BLaER1 (cell line): ENCODE data around the gene CACNA2D3.

Source experiments
- H3K27ac ChIP-seq: shearing (Covaris generic); formaldehyde crosslinking; 2 replicates; pipeline ENCODE4 v1.8.1; 2022
- H3K27me3 ChIP-seq: shearing (Covaris generic); formaldehyde crosslinking; 2 replicates; pipeline ENCODE4 v1.8.1; 2022
- H3K36me3 ChIP-seq: shearing (Covaris generic); formaldehyde crosslinking; 2 replicates; pipeline ENCODE4 v1.8.1; 2022
- H3K4me1 ChIP-seq: shearing (Covaris generic); formaldehyde crosslinking; 2 replicates; pipeline ENCODE4 v1.8.1; 2022
- H3K4me2 ChIP-seq: shearing (Covaris generic); formaldehyde crosslinking; 2 replicates; pipeline ENCODE4 v1.8.1; 2022
- H3K4me3 ChIP-seq: shearing (Covaris generic); formaldehyde crosslinking; 2 replicates; pipeline ENCODE4 v1.8.1; 2022
- H3K9ac ChIP-seq: shearing (Covaris generic); formaldehyde crosslinking; 2 replicates; pipeline ENCODE4 v1.8.1; 2022
- H3K9me3 ChIP-seq: shearing (Covaris generic); formaldehyde crosslinking; 2 replicates; pipeline ENCODE4 v1.8.1; 2022
- H4K20me1 ChIP-seq: shearing (Covaris generic); formaldehyde crosslinking; 2 replicates; pipeline ENCODE4 v1.8.1; 2022
- Cebpa-rat ChIP-seq: shearing (Covaris generic); IDR thresholded peaks from 2 replicates; pipeline ENCODE4 v1.8.1; 2022

Gene CACNA2D3

GRCh38 chr3:54578417-54578816 lies 456.1 kb downstream of the CACNA2D3 start:
- no peak for TF ChIP-seq Cebpa-rat
- Histone ChIP-seq H4K20me1 (no peaks in the 10 kb centered on the region), H3K27me3 (no peaks in the 10 kb centered on the region), H3K4me2 (no peak overlapping the region), H3K9me3 (no peaks in the 10 kb centered on the region), H3K27ac (no peak overlapping the region), H3K9ac (no peak overlapping the region), H3K36me3 (no peaks in the 10 kb centered on the region), H3K4me3 (no peak overlapping the region), H3K4me1 (no peaks in the 10 kb centered on the region)

- H4K20me1 ChIP-seq, result no peaks in the 10 kb centered on the region
- H3K4me2 ChIP-seq, result no peak overlapping the region
- H3K9ac ChIP-seq, result no peak overlapping the region
- no peak overlapping the region for H3K4me3 ChIP-seq
- no peaks in the 10 kb centered on the region for H3K4me1 ChIP-seq
- TF ChIP-seq Cebpa-rat, result no peak
- H3K9me3 ChIP-seq, result no peaks in the 10 kb centered on the region
- no peak overlapping the region for H3K27ac ChIP-seq
- no peaks in the 10 kb centered on the region for H3K36me3 ChIP-seq
- H3K27me3 ChIP-seq, result no peaks in the 10 kb centered on the region
Measured at GRCh38 chr3:54580453-54580852, 458.1 kb downstream of the CACNA2D3 start.

- no peaks in the 10 kb centered on the region for H3K36me3 ChIP-seq
- H3K4me1 ChIP-seq, result no peaks in the 10 kb centered on the region
- H3K4me3 ChIP-seq, result no peak overlapping the region
- H3K9ac ChIP-seq, result no peak overlapping the region
- no peaks in the 10 kb centered on the region for H3K9me3 ChIP-seq
- no peaks in the 10 kb centered on the region for H4K20me1 ChIP-seq
- no peak for TF ChIP-seq Cebpa-rat
- no peak overlapping the region for H3K4me2 ChIP-seq
- H3K27ac ChIP-seq, result no peak overlapping the region
- H3K27me3 ChIP-seq, result no peaks in the 10 kb centered on the region
Measured at GRCh38 chr3:54582424-54582823, 460.1 kb downstream of the CACNA2D3 start.

GRCh38 chr3:54591157-54591556 lies 468.8 kb downstream of the CACNA2D3 start:
- Histone ChIP-seq H4K20me1 (no peaks in the 10 kb centered on the region), H3K36me3 (no peaks in the 10 kb centered on the region), H3K27ac (no peak overlapping the region), H3K4me3 (no peak overlapping the region), H3K4me1 (no peaks in the 10 kb centered on the region), H3K9ac (no peak overlapping the region), H3K9me3 (no peaks in the 10 kb centered on the region), H3K4me2 (no peak overlapping the region), H3K27me3 (no peaks in the 10 kb centered on the region)
- no peak for TF ChIP-seq Cebpa-rat

GRCh38 chr3:54593653-54594052 lies 471.3 kb downstream of the CACNA2D3 start:
- Histone ChIP-seq H3K4me2 (no peak overlapping the region), H3K27me3 (no peaks in the 10 kb centered on the region), H3K4me1 (no peaks in the 10 kb centered on the region), H3K4me3 (no peak overlapping the region), H3K9me3 (no peaks in the 10 kb centered on the region), H4K20me1 (no peaks in the 10 kb centered on the region), H3K9ac (no peak overlapping the region), H3K36me3 (no peaks in the 10 kb centered on the region), H3K27ac (no peak overlapping the region)
- TF ChIP-seq Cebpa-rat, result no peak

GRCh38 chr3:54596087-54596486 lies 473.7 kb downstream of the CACNA2D3 start:
- Histone ChIP-seq H3K27me3 (no peaks in the 10 kb centered on the region), H3K4me1 (no peaks in the 10 kb centered on the region), H3K4me2 (no peak overlapping the region), H3K9ac (no peak overlapping the region), H3K27ac (no peak overlapping the region), H3K36me3 (no peaks in the 10 kb centered on the region), H3K4me3 (no peak overlapping the region), H4K20me1 (no peaks in the 10 kb centered on the region), H3K9me3 (no peaks in the 10 kb centered on the region)
- no peak for TF ChIP-seq Cebpa-rat

- Histone ChIP-seq H4K20me1 (no peaks in the 10 kb centered on the region), H3K9ac (no peak overlapping the region)
- TF ChIP-seq Cebpa-rat, result no peak
Measured at GRCh38 chr3:54599716-54600115, 477.4 kb downstream of the CACNA2D3 start.

GRCh38 chr3:54600441-54601204 lies 478.3 kb downstream of the CACNA2D3 start:
- H3K27me3 ChIP-seq, result no peaks in the 10 kb centered on the region
- no peak overlapping the region for H3K9ac ChIP-seq
- H4K20me1 ChIP-seq, result no peaks in the 10 kb centered on the region
- H3K9me3 ChIP-seq, result no peaks in the 10 kb centered on the region
- H3K4me2 ChIP-seq, result no peak overlapping the region
- no peaks in the 10 kb centered on the region for H3K4me1 ChIP-seq
- H3K36me3 ChIP-seq, result no peaks in the 10 kb centered on the region
- H3K27ac ChIP-seq, result no peak overlapping the region
- no peak for TF ChIP-seq Cebpa-rat
- no peak overlapping the region for H3K4me3 ChIP-seq

More at GRCh38 chr3:54599716-54600115, 477.4 kb downstream of the CACNA2D3 start:
- Histone ChIP-seq H3K27ac (no peak overlapping the region), H3K4me2 (no peak overlapping the region), H3K9me3 (no peaks in the 10 kb centered on the region), H3K4me1 (no peaks in the 10 kb centered on the region), H3K36me3 (no peaks in the 10 kb centered on the region), H3K4me3 (no peak overlapping the region), H3K27me3 (no peaks in the 10 kb centered on the region)

GRCh38 chr3:54604495-54604894 lies 482.1 kb downstream of the CACNA2D3 start:
- H3K36me3 ChIP-seq, result no peaks in the 10 kb centered on the region
- TF ChIP-seq Cebpa-rat, result no peak
- no peak overlapping the region for H3K4me2 ChIP-seq
- no peak overlapping the region for H3K27ac ChIP-seq
- H3K9me3 ChIP-seq, result no peaks in the 10 kb centered on the region; the same call in 1 of the 2 replicates
- peaks cover 7% of the 10 kb centered on the region for H3K4me1 ChIP-seq
- no peak overlapping the region for H3K4me3 ChIP-seq
- H3K9ac ChIP-seq, result no peak overlapping the region
- no peaks in the 10 kb centered on the region for H3K27me3 ChIP-seq
- H4K20me1 ChIP-seq, result no peaks in the 10 kb centered on the region

GRCh38 chr3:54608041-54608440 lies 485.7 kb downstream of the CACNA2D3 start:
- no peaks in the 10 kb centered on the region for H3K36me3 ChIP-seq
- TF ChIP-seq Cebpa-rat, result no peak
- no peak overlapping the region for H3K4me3 ChIP-seq
- no peak overlapping the region for H3K9ac ChIP-seq
- H3K27me3 ChIP-seq, result no peaks in the 10 kb centered on the region
- no peaks in the 10 kb centered on the region; the same call in 1 of the 2 replicates for H3K9me3 ChIP-seq
- no peak overlapping the region for H3K4me2 ChIP-seq
- H4K20me1 ChIP-seq, result no peaks in the 10 kb centered on the region
- H3K4me1 ChIP-seq, result peaks cover 18% of the 10 kb centered on the region
- no peak overlapping the region for H3K27ac ChIP-seq
